Subcutaneous adipose tissue (tissue), 4 donors: ENCODE measurements around the gene DOCK2. TPM values are rescaled to one million over a fixed set of nuclear protein-coding genes. Genes with fewer than 3 reads are reported as not detected.

Source experiments
- CTCF ChIP-seq: fragments of 450-650 bp; IDR thresholded peaks from one replicate; pipeline ENCODE4 v1.5.1; 2016; ENCODE audit warnings: low read depth, mild to moderate bottlenecking, control low read depth, antibody characterized with exemption, moderate library complexity
- total RNA-seq, 4 donors: library from RNA; depleted of rRNA; stranded (reverse); fragments of >200 nt; gene quantifications; one replicate each; pipeline ENCODE4 v1.1.0, GENCODE V29; 2016

The DOCK2 gene
- total RNA-seq, 4 donors from 2014 or later, result 23.9 to 101 (median 51.1) TPM

DNA sequence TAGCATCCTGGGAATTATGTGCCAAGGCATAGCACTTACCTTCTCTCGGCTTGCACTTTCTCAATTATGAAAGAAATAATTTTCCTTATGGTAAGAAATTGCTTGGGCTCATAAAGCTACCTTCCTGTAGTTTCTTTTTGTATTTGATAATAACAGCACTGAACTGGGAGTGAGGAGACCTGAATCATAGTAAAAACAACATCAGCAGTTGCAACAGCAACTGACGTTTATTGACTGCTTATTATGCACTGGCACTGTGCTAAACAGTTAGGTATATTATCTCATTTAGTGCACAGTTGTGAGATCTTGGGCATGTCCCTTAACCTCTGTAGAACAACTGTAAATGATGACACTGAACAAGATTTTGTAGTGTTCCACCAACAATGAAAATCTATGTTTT lies 135.2 kb downstream of the DOCK2 start:
- TF ChIP-seq CTCF, result no peak

GRCh38 chr5:169772688-169773087 lies 135.6 kb downstream of the DOCK2 start:
- no peak for TF ChIP-seq CTCF

DNA sequence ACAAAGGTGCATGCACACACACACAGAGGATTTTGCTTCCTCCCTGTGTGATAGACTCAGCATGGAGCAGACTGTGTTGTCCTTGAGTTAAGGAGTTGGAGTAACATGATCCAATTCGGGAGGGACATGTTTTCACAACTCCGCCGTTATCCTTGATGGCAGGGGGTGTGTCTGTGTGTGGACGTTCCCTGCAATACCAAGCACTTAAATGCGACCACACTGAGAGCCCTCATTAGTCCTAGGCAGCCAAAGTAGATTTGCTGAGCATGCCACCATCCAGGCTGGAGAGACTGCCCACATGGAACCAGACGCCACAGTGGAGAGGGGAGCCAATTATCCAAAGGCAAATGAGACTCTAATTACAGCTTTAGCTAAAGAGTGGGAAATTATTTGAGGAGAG lies 140.1 kb downstream of the DOCK2 start:
- no peak for TF ChIP-seq CTCF

DNA sequence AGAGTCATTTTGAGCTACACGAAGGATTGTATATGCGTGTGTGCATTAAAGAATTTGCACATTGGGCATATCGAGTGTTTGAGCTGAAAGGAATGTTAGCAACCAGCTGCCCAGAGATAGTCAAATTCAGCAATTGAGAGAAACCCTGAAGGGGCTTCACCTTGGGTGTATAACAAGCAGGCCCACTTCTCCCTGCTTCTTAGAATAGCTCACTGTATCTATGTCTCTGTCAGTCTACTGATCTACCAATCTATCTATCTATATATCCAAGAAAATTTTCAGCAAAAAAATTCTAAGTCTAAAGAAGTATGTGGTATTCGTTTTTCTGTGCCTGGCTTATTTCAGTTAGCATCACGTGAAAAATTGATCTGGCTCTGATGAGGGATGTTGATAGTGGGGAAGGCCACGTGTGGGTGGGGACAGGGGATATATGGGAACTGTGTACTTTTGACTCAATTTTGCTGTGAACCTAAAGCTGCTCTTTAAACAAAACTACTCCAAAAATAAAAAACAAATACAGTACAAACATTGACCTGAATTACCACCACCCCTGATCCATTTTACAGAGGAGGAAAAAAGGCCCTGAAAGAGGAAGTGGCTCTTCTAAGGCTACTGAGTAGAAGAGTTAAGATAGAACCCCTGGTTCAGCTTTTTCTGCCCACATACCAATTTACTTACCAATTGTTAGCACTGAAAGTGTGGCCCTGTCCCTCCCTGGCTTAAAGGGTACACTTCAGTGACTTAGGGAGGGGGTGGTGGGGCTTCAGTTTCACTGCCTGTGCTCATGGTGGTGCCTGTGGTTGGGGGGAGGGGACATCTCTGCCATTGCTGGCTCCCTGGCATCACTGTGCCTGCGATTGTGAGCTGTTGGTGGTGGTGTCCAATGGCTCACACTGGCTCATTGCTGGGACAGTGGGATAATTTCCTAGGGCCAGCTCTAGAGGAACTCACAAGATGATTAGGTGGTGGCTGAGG lies 141.8 kb downstream of the DOCK2 start:
- TF ChIP-seq CTCF, result no peak

GRCh38 chr5:169781420-169782345 lies 144.6 kb downstream of the DOCK2 start:
- no peak for TF ChIP-seq CTCF

- TF ChIP-seq CTCF, result no peak
These were observed 148.9 kb downstream of the DOCK2 start for GRCh38 chr5:169785771-169786618.
